CD4-positive, alpha-beta memory T cell (primary cell): Measurements from ENCODE around the gene FANCL. TPM values are rescaled to one million over a fixed set of nuclear protein-coding genes. Genes with fewer than 3 reads are reported as not detected.
A peak's percentile ranks its signal among the peaks of the same experiment; 100 is the strongest.
"Not testable (repeated sequence)": the region's sequence is repeated elsewhere in the genome, so short reads cannot be mapped to it uniquely, and the experiment has no call there.

Experiments used
- CTCF ChIA-PET: fragments of 350-600 bp; sonication (Branson Sonifier 250); formaldehyde crosslinking; loops from one replicate; lab custom pipeline; 2021; ENCODE audit warnings: inconsistent platforms; ENCODE audit not compliant: partially characterized antibody; lab: Charles Lee
- POLR2A ChIA-PET: fragments of 350-600 bp; sonication (Branson Sonifier 250); formaldehyde crosslinking; loops from one replicate; lab custom pipeline; 2021; ENCODE audit not compliant: partially characterized antibody; lab: Charles Lee
- DNase-seq, 5 donors: peaks; one replicate each; pipeline versions ENCODE4 v3.0.0 to v3.0.0-alpha.2; 2020 to 2022; ENCODE audit warnings: mixed read lengths in 1 of 5
- H3K27ac ChIP-seq: one replicate; pipeline ENCODE4 v1.7.0; 2013; ENCODE audit warnings: low read depth, low read length
- H3K27me3 ChIP-seq: 2 replicates; pipeline ENCODE4 v1.7.0; 2013; ENCODE audit warnings: mild to moderate bottlenecking, low read length, moderate library complexity; ENCODE audit not compliant: insufficient read depth
- H3K36me3 ChIP-seq: 2 replicates; pipeline ENCODE4 v1.7.0; 2013; ENCODE audit warnings: mild to moderate bottlenecking, low read length, moderate library complexity; ENCODE audit not compliant: insufficient read depth
- H3K4me1 ChIP-seq: 2 replicates; pipeline ENCODE4 v1.7.0; 2013; ENCODE audit warnings: mild to moderate bottlenecking, low read length, moderate library complexity; ENCODE audit not compliant: insufficient read depth
- H3K4me3 ChIP-seq, 2 donors: one replicate each; pipeline ENCODE4 v1.7.0; 2013; ENCODE audit warnings: low read length in 2 of 2, mild to moderate bottlenecking in 1 of 2
- H3K9me3 ChIP-seq, 2 donors: one replicate each; pipeline ENCODE4 v1.7.0; 2013; ENCODE audit warnings: low read length in 2 of 2, control low read depth in 1 of 2; ENCODE audit not compliant: control insufficient read depth in 1 of 2
- H3K27ac Mint-ChIP-seq, 7 donors: one replicate each; pipeline ENCODE4 v1.8.0; 2020 to 2021; ENCODE audit warnings: mixed read lengths in 7 of 7, mild to moderate bottlenecking in 6 of 7, inconsistent platforms in 3 of 7, moderate library complexity in 3 of 7
- H3K27me3 Mint-ChIP-seq, 2 donors: one replicate each; pipeline ENCODE4 v1.8.0; 2020 to 2021; ENCODE audit warnings: mixed read lengths in 2 of 2
- H3K36me3 Mint-ChIP-seq, 2 donors: one replicate each; pipeline ENCODE4 v1.8.0; 2020 to 2021; ENCODE audit warnings: mixed read lengths in 2 of 2, inconsistent platforms in 1 of 2, mild to moderate bottlenecking in 1 of 2
- H3K4me1 Mint-ChIP-seq, 4 donors: one replicate each; pipeline ENCODE4 v1.8.0; 2020 to 2021; ENCODE audit warnings: mixed read lengths in 4 of 4, mild to moderate bottlenecking in 1 of 4
- H3K4me3 Mint-ChIP-seq, 8 donors: one replicate each; pipeline ENCODE4 v1.8.0; 2020 to 2021; ENCODE audit warnings: mixed read lengths in 8 of 8, mild to moderate bottlenecking in 7 of 8, moderate library complexity in 6 of 8, inconsistent platforms in 3 of 8
- H3K9me3 Mint-ChIP-seq, 8 donors: one replicate each; pipeline ENCODE4 v1.8.0; 2020 to 2021; ENCODE audit warnings: mixed read lengths in 8 of 8, mild to moderate bottlenecking in 5 of 8, inconsistent platforms in 3 of 8, moderate library complexity in 1 of 8
- intact Hi-C: fragments of 100-400 bp; cut with micrococcal nuclease; formaldehyde crosslinking; loops from one replicate; pipeline ENCODE4 v1.15.1; 2023
- polyA plus RNA-seq, 2 donors: library from polyadenylated mRNA; unstranded; fragments of 300-500 nt; fragmentation: Illumina TruSeq; gene quantifications; one replicate each; pipeline ENCODE4 v1.2.3, GENCODE V29; 2021
- total RNA-seq, 2 experiments: library from RNA; stranded (reverse); gene quantifications; one replicate each; pipeline ENCODE4 v1.2.3, GENCODE V29; 2021

The FANCL gene
- total and polyA plus RNA-seq, 4 experiments from 2014 or later = 1.6 to 10.1 (median 9.3) TPM

- Histone ChIP-seq H3K36me3 (no peaks in the 10 kb centered on the region), H3K27me3 (no peaks in the 10 kb centered on the region), H3K4me1 (no peaks in the 10 kb centered on the region), H3K4me3 (no peak overlapping the region), H3K9me3 (no peaks in the 10 kb centered on the region), H3K27ac (no peak overlapping the region)
- Mint-ChIP-seq H3K4me1 (peaks cover 0 to 4% (median 0%) of the 10 kb centered on the region in 4 donors), H3K36me3 (peaks cover 46 to 67% of the 10 kb centered on the region in 2 donors), H3K9me3 (peaks cover 0 to 7% (median 0%) of the 10 kb centered on the region in 8 donors), H3K4me3 (no peak overlapping the region), H3K27ac (no peak overlapping the region), H3K27me3 (no peaks in the 10 kb centered on the region)
- POLR2A ChIA-PET = no interaction called here
- intact Hi-C loops = no loop called here
- CTCF ChIA-PET = no interaction called here
- no peak for DNase-seq
Measured at GRCh38 chr2:58155160-58155778, 85.9 kb downstream of the FANCL start.

DNA sequence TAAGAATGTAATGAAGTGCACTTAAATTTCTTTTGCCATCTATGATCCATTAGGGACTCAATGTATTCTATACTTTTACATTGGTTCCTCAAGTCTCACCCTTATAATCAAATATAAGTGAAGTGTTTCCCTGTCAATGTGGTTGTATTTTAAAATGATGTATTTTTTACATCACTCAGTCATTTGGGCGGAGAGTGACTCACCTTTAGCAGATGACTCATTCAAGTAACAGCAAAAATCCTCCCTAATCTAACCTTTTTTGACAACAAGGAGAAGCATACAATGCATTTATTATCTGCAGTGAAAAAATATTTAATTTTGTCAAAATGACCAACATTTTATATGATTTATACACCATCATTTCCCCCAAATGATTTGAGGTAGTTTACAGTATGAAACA is 94.4 kb downstream of the FANCL start:
- Histone ChIP-seq H3K9me3 (no peaks in the 10 kb centered on the region), H3K27me3 (no peaks in the 10 kb centered on the region), H3K27ac (no peak overlapping the region), H3K4me1 (no peaks in the 10 kb centered on the region), H3K4me3 (no peak overlapping the region), H3K36me3 (no peaks in the 10 kb centered on the region)
- ChIA-PET POLR2A (no interaction called here), CTCF (no interaction called here)
- H3K27me3 Mint-ChIP-seq = no peaks in the 10 kb centered on the region
- peaks cover 0 to 5% (median 0%) of the 10 kb centered on the region in 8 donors for H3K9me3 Mint-ChIP-seq
- H3K36me3 Mint-ChIP-seq = peaks cover 41 to 52% of the 10 kb centered on the region in 2 donors
- peaks cover 0 to 8% (median under 1%) of the 10 kb centered on the region in 4 donors for H3K4me1 Mint-ChIP-seq
- DNase-seq = no peak
- intact Hi-C loops = no loop called here
- no peak overlapping the region for H3K27ac Mint-ChIP-seq
- H3K4me3 Mint-ChIP-seq = no peak overlapping the region

DNA sequence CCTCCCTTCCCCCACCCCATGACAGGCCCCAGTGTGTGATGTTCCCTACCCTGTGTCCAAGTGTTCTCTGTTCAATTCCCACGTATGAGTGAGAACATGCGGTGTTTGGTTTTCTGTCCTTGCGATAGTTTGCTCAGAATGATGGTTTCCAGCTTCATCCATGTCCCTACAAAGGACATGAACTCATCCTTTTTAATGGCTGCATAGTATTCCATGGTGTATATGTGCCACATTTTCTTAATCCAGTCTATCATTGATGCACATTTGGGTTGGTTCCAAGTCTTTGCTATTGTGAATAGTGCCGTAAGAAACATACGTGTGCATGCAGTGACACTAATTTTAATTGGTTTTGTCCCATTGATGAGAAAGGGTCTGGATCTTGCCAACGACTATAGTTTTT is 95.4 kb downstream of the FANCL start:
- H3K36me3 ChIP-seq, H3K9me3 ChIP-seq, H3K9me3 Mint-ChIP-seq, H3K4me1 Mint-ChIP-seq, H3K4me1 ChIP-seq, H3K4me3 Mint-ChIP-seq, intact Hi-C loops, H3K27me3 Mint-ChIP-seq, H3K27me3 ChIP-seq, DNase-seq, H3K27ac Mint-ChIP-seq, H3K4me3 ChIP-seq, H3K27ac ChIP-seq, CTCF ChIA-PET, POLR2A ChIA-PET: not testable (repeated sequence)
- H3K36me3 Mint-ChIP-seq = peaks cover 41 to 56% of the 10 kb centered on the region in 2 donors

DNA sequence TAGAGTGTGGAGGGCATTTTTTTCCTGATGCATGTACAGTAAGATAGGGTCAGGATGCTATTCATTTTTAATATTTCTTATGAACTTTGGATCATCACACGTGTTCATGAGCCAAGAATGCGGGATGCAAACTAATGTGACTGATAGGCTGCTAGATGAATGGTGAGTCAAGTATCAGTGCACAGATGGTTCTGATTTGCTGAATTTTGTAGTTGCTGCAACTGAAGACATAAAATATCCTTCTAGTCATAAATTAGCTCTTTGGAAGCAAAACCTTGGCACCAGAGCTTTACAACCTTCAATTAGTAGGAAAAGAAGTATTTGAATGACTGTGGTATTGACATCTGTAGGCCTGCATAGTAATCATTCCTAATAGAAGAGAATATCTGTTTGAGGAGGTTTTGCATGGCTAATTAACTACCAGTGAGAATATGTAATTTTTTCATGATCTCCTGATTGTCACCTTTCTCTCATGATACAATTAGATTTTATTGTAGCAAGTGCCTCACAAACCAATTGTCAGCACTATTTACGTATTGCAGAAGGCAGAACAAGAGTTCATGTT is 100.5 kb downstream of the FANCL start:
- Histone ChIP-seq H3K27ac (no peak overlapping the region), H3K4me3 (no peak overlapping the region), H3K4me1 (no peaks in the 10 kb centered on the region), H3K9me3 (no peaks in the 10 kb centered on the region), H3K36me3 (no peaks in the 10 kb centered on the region), H3K27me3 (no peaks in the 10 kb centered on the region)
- POLR2A ChIA-PET = no interaction called here
- no peak for DNase-seq
- H3K9me3 Mint-ChIP-seq = no peaks in the 10 kb centered on the region
- no peaks in the 10 kb centered on the region for H3K27me3 Mint-ChIP-seq
- H3K4me1 Mint-ChIP-seq = no peaks in the 10 kb centered on the region
- CTCF ChIA-PET = no interaction called here
- intact Hi-C loops = no loop called here
- H3K4me3 Mint-ChIP-seq = no peak overlapping the region
- no peak overlapping the region for H3K27ac Mint-ChIP-seq
- peaks cover 38 to 44% of the 10 kb centered on the region in 2 donors for H3K36me3 Mint-ChIP-seq

DNA sequence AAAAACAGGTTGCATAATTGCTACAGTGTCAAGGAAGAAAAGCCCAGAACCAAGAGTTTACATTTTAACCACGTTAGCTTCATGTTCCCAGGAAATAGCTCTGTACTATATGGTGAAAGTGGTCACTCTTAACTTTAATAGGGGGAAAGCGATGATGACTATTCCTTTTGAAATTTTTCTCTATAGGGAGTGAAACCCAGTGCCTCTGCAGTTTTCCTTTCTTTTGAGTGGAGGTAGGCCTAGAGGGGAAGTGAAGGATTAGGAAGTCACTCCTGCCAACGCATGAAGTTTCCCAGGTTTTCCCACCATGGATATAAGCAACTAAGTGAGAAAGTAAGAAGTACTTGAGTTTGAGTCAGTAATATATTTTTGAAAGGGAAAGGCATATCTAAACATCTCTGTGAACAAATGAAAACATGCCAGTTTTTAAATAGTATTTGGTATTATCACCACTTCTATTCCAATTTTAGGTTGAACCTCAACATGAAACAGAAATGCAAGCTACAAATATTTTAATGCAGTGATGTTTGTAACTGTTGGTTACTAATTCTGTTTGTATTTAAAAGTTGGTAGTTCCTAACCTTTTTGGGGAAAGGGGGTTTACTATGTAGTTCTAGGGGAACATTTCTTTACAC is 102.6 kb downstream of the FANCL start:
- Mint-ChIP-seq H3K27me3 (no peaks in the 10 kb centered on the region), H3K4me3 (no peak overlapping the region), H3K4me1 (no peaks in the 10 kb centered on the region), H3K27ac (peak overlapping the region in 1 of 7 donors; percentile 2), H3K9me3 (no peaks in the 10 kb centered on the region), H3K36me3 (peaks cover 41 to 42% of the 10 kb centered on the region in 2 donors)
- POLR2A ChIA-PET = no interaction called here
- Histone ChIP-seq H3K36me3 (no peaks in the 10 kb centered on the region), H3K27me3 (no peaks in the 10 kb centered on the region), H3K27ac (no peak overlapping the region), H3K9me3 (no peaks in the 10 kb centered on the region), H3K4me1 (no peaks in the 10 kb centered on the region), H3K4me3 (no peak overlapping the region)
- CTCF ChIA-PET = no interaction called here
- DNase-seq = no peak
- intact Hi-C loops = no loop called here

DNA sequence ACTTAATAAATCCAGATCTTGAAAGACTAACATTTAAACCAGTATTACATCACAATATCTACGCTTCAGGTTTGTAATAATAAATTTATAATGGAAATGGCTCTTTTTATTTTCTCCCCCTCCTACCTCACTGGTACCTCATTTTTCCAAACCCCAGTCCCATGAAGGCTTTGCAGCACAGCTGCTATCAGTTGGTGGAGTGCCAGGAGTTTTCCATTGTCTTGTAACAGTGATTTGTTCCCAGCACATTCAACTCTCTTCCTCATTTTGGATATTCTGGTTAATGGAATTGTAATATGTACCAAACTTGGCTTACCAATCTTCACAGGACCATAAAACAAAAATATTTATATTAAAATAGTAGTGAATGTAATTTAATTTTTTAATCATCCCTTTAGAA is 103.3 kb downstream of the FANCL start:
- Mint-ChIP-seq H3K4me1 (no peaks in the 10 kb centered on the region), H3K27me3 (no peaks in the 10 kb centered on the region), H3K27ac (no peak overlapping the region), H3K9me3 (no peaks in the 10 kb centered on the region), H3K36me3 (peaks cover 40 to 42% of the 10 kb centered on the region in 2 donors), H3K4me3 (no peak overlapping the region)
- H3K36me3 ChIP-seq = no peaks in the 10 kb centered on the region
- POLR2A ChIA-PET = no interaction called here
- H3K27ac ChIP-seq = no peak overlapping the region
- H3K27me3 ChIP-seq = no peaks in the 10 kb centered on the region
- intact Hi-C loops = no loop called here
- CTCF ChIA-PET = no interaction called here
- H3K4me1 ChIP-seq = no peaks in the 10 kb centered on the region
- DNase-seq = no peak
- H3K9me3 ChIP-seq = no peaks in the 10 kb centered on the region
- H3K4me3 ChIP-seq = no peak overlapping the region

- CTCF ChIA-PET = no interaction called here
- peaks cover 36 to 42% of the 10 kb centered on the region in 2 donors for H3K36me3 Mint-ChIP-seq
- no peaks in the 10 kb centered on the region for H3K27me3 Mint-ChIP-seq
Measured at GRCh38 chr2:58137221-58137620, 103.9 kb downstream of the FANCL start.

More at GRCh38 chr2:58137221-58137620, 103.9 kb downstream of the FANCL start:
- Mint-ChIP-seq H3K9me3 (no peaks in the 10 kb centered on the region), H3K4me3 (no peak overlapping the region), H3K4me1 (no peaks in the 10 kb centered on the region), H3K27ac (no peak overlapping the region)
- no peaks in the 10 kb centered on the region for H3K4me1 ChIP-seq
- no peak for DNase-seq
- no peaks in the 10 kb centered on the region for H3K36me3 ChIP-seq
- no peaks in the 10 kb centered on the region for H3K27me3 ChIP-seq
- POLR2A ChIA-PET = no interaction called here
- no peak overlapping the region for H3K27ac ChIP-seq
- no peaks in the 10 kb centered on the region for H3K9me3 ChIP-seq
- no peak overlapping the region for H3K4me3 ChIP-seq
- intact Hi-C loops = no loop called here
